Measurements from ENCODE around the gene RNF227. TPM values are rescaled to one million over a fixed set of nuclear protein-coding genes. Genes with fewer than 3 reads are reported as not detected.
A peak's percentile ranks its signal among the peaks of the same experiment; 100 is the strongest.

The RNF227 gene
- total RNA-seq, 1 experiment from 2014 or later = 1.1 TPM

- ChIA-PET POLR2A (ENCODE audit: low non-redundant PET) (no interaction called here), CTCF (no interaction called here)
Measured at GRCh38 chr17:7935859-7936258, 19.8 kb upstream of the RNF227 start.

GRCh38 chr17:7932949-7933348 is 16.9 kb upstream of the RNF227 start:
- intact Hi-C loops (cut with micrococcal nuclease; ENCODE audit: unreplicated experiment) = loop anchor here (5.0 kb wide), 2 partner anchors 46 to 184 kb away; partner anchors contain the start of genes ALOXE3 and CHD3
- CTCF ChIA-PET = interaction anchor here (0.5 kb wide), 1 partner anchor 165 kb away, joined by 6 read pairs; no protein-coding TSS in a partner anchor
- POLR2A ChIA-PET (ENCODE audit: low non-redundant PET) = interaction anchor here (0.6 kb wide), 1 partner anchor 212 kb away, joined by 4 read pairs; no protein-coding TSS in a partner anchor
- peak; percentile 46 for DNase-seq (ENCODE audit: low spot score)
- peak overlapping the region; percentile 88 for H3K27ac ChIP-seq (ENCODE audit: low read depth, low read length, poor library complexity, severe bottlenecking)
- BruUV-seq (replicated peaks) = no TSS peak
- peaks cover 27% of the 10 kb centered on the region for H3K36me3 ChIP-seq (ENCODE audit: insufficient read depth, low read length, poor library complexity, severe bottlenecking)
- peaks cover 23% of the 10 kb centered on the region for H3K4me1 ChIP-seq (ENCODE audit: insufficient read depth, low read length, poor library complexity, severe bottlenecking)
- H3K27me3 ChIP-seq (replicated peaks; ENCODE audit: insufficient read depth, low read depth, low read length, poor library complexity) = no peaks in the 10 kb centered on the region
- TF ChIP-seq EZH2 (IDR thresholded peaks at IDR 0.05; ENCODE audit: borderline replicate concordance, low read depth, low read length, poor library complexity, severe bottlenecking) (no peak), CTCF (conservative IDR thresholded peaks at IDR 0.05; ENCODE audit: low read depth, low read length) (no peak)
- peak overlapping the region; percentile 68 for H3K4me3 ChIP-seq (ENCODE audit: low read depth, low read length, poor library complexity, severe bottlenecking)
- H3K9me3 ChIP-seq (ENCODE audit: low read depth, low read length, poor library complexity, severe bottlenecking) = no peaks in the 10 kb centered on the region

More at GRCh38 chr17:7935859-7936258, 19.8 kb upstream of the RNF227 start:
- TF ChIP-seq EZH2 (IDR thresholded peaks at IDR 0.05; ENCODE audit: borderline replicate concordance, low read depth, low read length, poor library complexity, severe bottlenecking) (no peak), CTCF (conservative IDR thresholded peaks at IDR 0.05; ENCODE audit: low read depth, low read length) (no peak)
- no peak for DNase-seq (ENCODE audit: low spot score)
- Histone ChIP-seq H3K9me3 (ENCODE audit: low read depth, low read length, poor library complexity, severe bottlenecking) (no peaks in the 10 kb centered on the region), H3K27ac (ENCODE audit: low read depth, low read length, poor library complexity, severe bottlenecking) (peak overlapping the region; percentile 17), H3K36me3 (ENCODE audit: insufficient read depth, low read length, poor library complexity, severe bottlenecking) (peaks cover 54% of the 10 kb centered on the region), H3K4me3 (ENCODE audit: low read depth, low read length, poor library complexity, severe bottlenecking) (no peak overlapping the region), H3K4me1 (ENCODE audit: insufficient read depth, low read length, poor library complexity, severe bottlenecking) (peaks cover 18% of the 10 kb centered on the region), H3K27me3 (replicated peaks; ENCODE audit: insufficient read depth, low read depth, low read length, poor library complexity) (no peaks in the 10 kb centered on the region)
- no TSS peak for BruUV-seq (replicated peaks)
- intact Hi-C loops (cut with micrococcal nuclease; ENCODE audit: unreplicated experiment) = no loop called here

DNA sequence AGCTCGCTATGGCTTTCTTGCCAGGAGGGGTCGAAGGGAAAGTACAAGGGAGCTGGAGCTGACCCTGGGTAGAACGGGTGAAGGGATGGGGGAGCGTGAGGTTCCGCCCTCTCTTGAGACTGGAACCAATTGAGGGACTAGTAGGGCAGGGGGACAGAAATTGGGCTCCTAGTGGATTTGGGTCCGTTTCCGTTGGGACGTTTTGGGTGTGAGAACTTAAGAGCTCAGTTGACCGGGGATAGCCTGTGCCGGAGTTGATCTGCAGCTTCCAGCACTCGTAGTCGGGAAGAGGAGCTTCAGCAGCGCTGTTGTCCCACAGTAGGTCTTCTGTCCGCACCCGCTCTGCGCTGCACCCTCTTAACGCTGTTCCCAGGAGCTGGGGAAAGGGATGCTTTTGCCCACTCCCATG is 16.4 kb upstream of the RNF227 start:
- Histone ChIP-seq H3K27ac (ENCODE audit: low read depth, low read length, poor library complexity, severe bottlenecking) (peak overlapping the region; percentile 88), H3K9me3 (ENCODE audit: low read depth, low read length, poor library complexity, severe bottlenecking) (no peaks in the 10 kb centered on the region), H3K4me3 (ENCODE audit: low read depth, low read length, poor library complexity, severe bottlenecking) (peak overlapping the region; percentile 68), H3K4me1 (ENCODE audit: insufficient read depth, low read length, poor library complexity, severe bottlenecking) (peaks cover 23% of the 10 kb centered on the region), H3K36me3 (ENCODE audit: insufficient read depth, low read length, poor library complexity, severe bottlenecking) (peaks cover 27% of the 10 kb centered on the region), H3K27me3 (replicated peaks; ENCODE audit: insufficient read depth, low read depth, low read length, poor library complexity) (no peaks in the 10 kb centered on the region)
- POLR2A ChIA-PET (ENCODE audit: low non-redundant PET) = interaction anchor here (0.6 kb wide), 1 partner anchor 9 kb away, joined by 3 read pairs; no protein-coding TSS in a partner anchor
- no TSS peak for BruUV-seq (replicated peaks)
- DNase-seq (ENCODE audit: low spot score) = no peak
- intact Hi-C loops (cut with micrococcal nuclease; ENCODE audit: unreplicated experiment) = loop anchor here (5.0 kb wide), 2 partner anchors 45 to 185 kb away; partner anchors contain the start of genes ALOXE3 and CHD3
- CTCF ChIA-PET = no interaction called here
- TF ChIP-seq CTCF (conservative IDR thresholded peaks at IDR 0.05; ENCODE audit: low read depth, low read length) = no peak

Data from A673 (cell line).